CD14-positive monocyte (primary cell): ENCODE data around the gene NCL. TPM values are rescaled to one million over a fixed set of nuclear protein-coding genes. Genes with fewer than 3 reads are reported as not detected.

Experiments
- DNase-seq, 3 donors: peaks; one replicate each; pipeline ENCODE4 v3.0.0-alpha.2; 2011 to 2022
- H2AFZ ChIP-seq: 2 replicates; pipeline ENCODE4 v1.6.0; 2012; ENCODE audit warnings: mild to moderate bottlenecking, low read depth, low read length, inconsistent platforms; ENCODE audit not compliant: insufficient read depth, poor library complexity, severe bottlenecking
- H3K27ac ChIP-seq, 2 donors: 1 replicate in 1 of 2; 2 replicates in 1 of 2; pipeline ENCODE4 v1.5.1; 2012 to 2013; ENCODE audit warnings: low read length in 2 of 2, control low read depth in 1 of 2, inconsistent platforms in 1 of 2, low read depth in 1 of 2, mild to moderate bottlenecking in 1 of 2
- H3K27me3 ChIP-seq, 2 donors: one replicate each; pipeline versions ENCODE4 v1.6.0 to v1.6.1; 2011 to 2013; ENCODE audit warnings: low read length in 2 of 2; ENCODE audit not compliant: control insufficient read depth in 2 of 2, insufficient read depth in 2 of 2
- H3K36me3 ChIP-seq, 2 donors: replicated peaks in 1 of 2; 1 replicate in 1 of 2; 2 replicates in 1 of 2; pipeline versions ENCODE4 v1.5.1 to v1.6.1; 2012 to 2013; ENCODE audit warnings: low read length in 2 of 2, control low read depth in 1 of 2, inconsistent platforms in 1 of 2, mild to moderate bottlenecking in 1 of 2; ENCODE audit not compliant: insufficient read depth in 2 of 2, control insufficient read depth in 1 of 2
- H3K4me1 ChIP-seq, 2 donors: 1 replicate in 1 of 2; 2 replicates in 1 of 2; pipeline versions ENCODE4 v1.5.1 to v1.6.1; 2012 to 2013; ENCODE audit warnings: low read length in 2 of 2, control low read depth in 1 of 2, inconsistent platforms in 1 of 2, mild to moderate bottlenecking in 1 of 2, moderate library complexity in 1 of 2; ENCODE audit not compliant: insufficient read depth in 2 of 2, control insufficient read depth in 1 of 2
- H3K4me2 ChIP-seq: replicated peaks from 2 replicates; pipeline ENCODE3; 2012; ENCODE audit warnings: low read length, moderate library complexity, mild to moderate bottlenecking; ENCODE audit not compliant: poor library complexity, severe bottlenecking; ENCODE audit errors: extremely low read depth
- H3K4me3 ChIP-seq, 3 experiments: fragments of 200-600 bp in 1 of 3; sonication (generic) in 1 of 3; replicated peaks in 1 of 3; 1 replicate in 2 of 3; 2 replicates in 1 of 3; pipeline ENCODE4 v1.5.1; 2011 to 2013; ENCODE audit warnings: low read length in 3 of 3, mild to moderate bottlenecking in 3 of 3, control low read depth in 2 of 3, low read depth in 2 of 3, inconsistent platforms in 1 of 3, moderate library complexity in 1 of 3
- H3K79me2 ChIP-seq: 2 replicates; pipeline ENCODE4 v1.6.0; 2012; ENCODE audit warnings: mild to moderate bottlenecking, control low read depth, inconsistent platforms, low read length, moderate library complexity; ENCODE audit not compliant: insufficient read depth
- H3K9ac ChIP-seq: 2 replicates; pipeline ENCODE4 v1.6.0; 2017; ENCODE audit warnings: low read length, mild to moderate bottlenecking; ENCODE audit not compliant: insufficient read depth, poor library complexity, severe bottlenecking
- H3K9me3 ChIP-seq, 2 donors: replicated peaks in 1 of 2; 1 replicate in 1 of 2; 2 replicates in 1 of 2; pipeline versions ENCODE4 v1.5.1 to v1.6.1; 2012 to 2013; ENCODE audit warnings: low read length in 2 of 2, control low read depth in 1 of 2; ENCODE audit not compliant: control insufficient read depth in 1 of 2, insufficient read depth in 1 of 2
- H4K20me1 ChIP-seq: 2 replicates; pipeline ENCODE4 v1.6.0; 2012; ENCODE audit warnings: mild to moderate bottlenecking, low read length, control low read depth, moderate library complexity; ENCODE audit not compliant: insufficient read depth
- H3K27ac Mint-ChIP-seq, 7 donors: one replicate each; pipeline ENCODE4 v1.8.0; 2020; ENCODE audit warnings: mild to moderate bottlenecking in 7 of 7, mixed read lengths in 7 of 7, moderate library complexity in 6 of 7, inconsistent platforms in 2 of 7
- H3K27me3 Mint-ChIP-seq, 3 donors: one replicate each; pipeline ENCODE4 v1.8.0; 2021 to 2022; ENCODE audit warnings: low read depth in 3 of 3, mild to moderate bottlenecking in 3 of 3, mixed read lengths in 3 of 3, moderate library complexity in 3 of 3, inconsistent platforms in 1 of 3
- H3K36me3 Mint-ChIP-seq, 2 donors: one replicate each; pipeline ENCODE4 v1.8.0; 2020; ENCODE audit warnings: mixed read lengths in 2 of 2, inconsistent platforms in 1 of 2, mild to moderate bottlenecking in 1 of 2
- H3K4me1 Mint-ChIP-seq: one replicate; pipeline ENCODE4 v1.8.0; 2020; ENCODE audit warnings: mild to moderate bottlenecking, mixed read lengths
- H3K4me3 Mint-ChIP-seq, 2 donors: one replicate each; pipeline ENCODE4 v1.8.0; 2020; ENCODE audit warnings: mild to moderate bottlenecking in 2 of 2, mixed read lengths in 2 of 2, moderate library complexity in 1 of 2
- H3K9me3 Mint-ChIP-seq, 7 donors: one replicate each; pipeline ENCODE4 v1.8.0; 2020 to 2022; ENCODE audit warnings: mixed read lengths in 7 of 7, mild to moderate bottlenecking in 6 of 7, moderate library complexity in 6 of 7, inconsistent platforms in 2 of 7
- WGBS: methylation state at CpG from one replicate; pipeline ENCODE4 v1.1.5; 2013; ENCODE audit warnings: missing lambda C conversion rate; ENCODE audit not compliant: insufficient coverage; 5-methylcytosine and 5-hydroxymethylcytosine counted together
- intact Hi-C, 2 donors: fragments of 100-400 bp; cut with micrococcal nuclease; formaldehyde crosslinking; loops; one replicate each; pipeline versions ENCODE4 v1.15.0 to v1.15.1; 2023
- polyA plus RNA-seq, 3 donors: library from polyadenylated mRNA; depleted of rRNA in 1 of 3; unstranded in 2 of 3; stranded (reverse) in 1 of 3; fragments of 300-500 nt in 2 of 3; fragments of >200 nt in 1 of 3; fragmentation: Illumina TruSeq in 2 of 3; gene quantifications; 1 replicate in 2 of 3; 2 replicates in 1 of 3; pipeline ENCODE4 v1.2.3, GENCODE V29; 2012 to 2021
- TF ChIP-seq, protein P1 (sequence below): fragments of 200-600 bp; IDR thresholded peaks from one replicate; pipeline ENCODE4 v1.8.0; 2022; ENCODE audit warnings: antibody characterized with exemption, mild to moderate bottlenecking

NCL gene
- polyA plus RNA-seq, 3 donors: 26.2 to 143 (median 106) TPM

DNA sequence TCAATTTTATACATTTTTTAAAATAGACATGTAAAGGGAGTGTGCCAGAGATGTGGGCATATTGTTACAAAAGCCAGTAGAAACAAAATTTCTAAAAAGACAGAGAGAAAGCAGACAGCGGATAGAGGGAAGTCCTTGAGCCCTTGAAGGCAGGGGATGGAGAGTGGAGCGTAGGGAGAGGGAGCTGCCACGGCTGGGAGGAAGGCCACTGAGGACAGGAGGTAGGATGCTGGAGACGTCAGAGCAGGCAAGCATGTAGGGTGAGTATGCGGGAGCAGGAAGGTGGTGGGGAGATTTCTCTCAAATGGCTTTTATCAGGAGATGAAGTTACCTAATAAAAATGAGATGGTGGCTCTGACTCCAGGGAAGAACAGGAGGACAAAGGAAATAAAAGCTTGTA, 24.0 kb upstream of the NCL start:
- Histone ChIP-seq H3K27ac (no peak overlapping the region), H3K9ac (no peak overlapping the region), H3K4me2 (no peak overlapping the region), H3K27me3 (no peaks in the 10 kb centered on the region), H3K79me2 (peaks cover under 1% of the 10 kb centered on the region), H4K20me1 (no peaks in the 10 kb centered on the region), H3K9me3 (no peaks in the 10 kb centered on the region), H3K36me3 (no peaks in the 10 kb centered on the region), H3K4me1 (peaks cover 6 to 10% of the 10 kb centered on the region in 2 donors), H3K4me3 (no peak overlapping the region), H2AFZ (no peak overlapping the region)
- H3K36me3 Mint-ChIP-seq: no peaks in the 10 kb centered on the region
- no peak overlapping the region for H3K27ac Mint-ChIP-seq
- H3K4me1 Mint-ChIP-seq: peaks cover 6% of the 10 kb centered on the region
- peaks cover 2 to 7% (median 3%) of the 10 kb centered on the region in 3 donors for H3K27me3 Mint-ChIP-seq
- H3K4me3 Mint-ChIP-seq: no peak overlapping the region
- WGBS: 95% methylated on average over 5 of the region's 5 CpGs
- H3K9me3 Mint-ChIP-seq: peaks cover 0 to 7% (median 3%) of the 10 kb centered on the region in 7 donors
- DNase-seq: no peak
- TF ChIP-seq, protein P1, sequence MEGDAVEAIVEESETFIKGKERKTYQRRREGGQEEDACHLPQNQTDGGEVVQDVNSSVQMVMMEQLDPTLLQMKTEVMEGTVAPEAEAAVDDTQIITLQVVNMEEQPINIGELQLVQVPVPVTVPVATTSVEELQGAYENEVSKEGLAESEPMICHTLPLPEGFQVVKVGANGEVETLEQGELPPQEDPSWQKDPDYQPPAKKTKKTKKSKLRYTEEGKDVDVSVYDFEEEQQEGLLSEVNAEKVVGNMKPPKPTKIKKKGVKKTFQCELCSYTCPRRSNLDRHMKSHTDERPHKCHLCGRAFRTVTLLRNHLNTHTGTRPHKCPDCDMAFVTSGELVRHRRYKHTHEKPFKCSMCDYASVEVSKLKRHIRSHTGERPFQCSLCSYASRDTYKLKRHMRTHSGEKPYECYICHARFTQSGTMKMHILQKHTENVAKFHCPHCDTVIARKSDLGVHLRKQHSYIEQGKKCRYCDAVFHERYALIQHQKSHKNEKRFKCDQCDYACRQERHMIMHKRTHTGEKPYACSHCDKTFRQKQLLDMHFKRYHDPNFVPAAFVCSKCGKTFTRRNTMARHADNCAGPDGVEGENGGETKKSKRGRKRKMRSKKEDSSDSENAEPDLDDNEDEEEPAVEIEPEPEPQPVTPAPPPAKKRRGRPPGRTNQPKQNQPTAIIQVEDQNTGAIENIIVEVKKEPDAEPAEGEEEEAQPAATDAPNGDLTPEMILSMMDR: no peak
- intact Hi-C loops: no loop called here

DNA sequence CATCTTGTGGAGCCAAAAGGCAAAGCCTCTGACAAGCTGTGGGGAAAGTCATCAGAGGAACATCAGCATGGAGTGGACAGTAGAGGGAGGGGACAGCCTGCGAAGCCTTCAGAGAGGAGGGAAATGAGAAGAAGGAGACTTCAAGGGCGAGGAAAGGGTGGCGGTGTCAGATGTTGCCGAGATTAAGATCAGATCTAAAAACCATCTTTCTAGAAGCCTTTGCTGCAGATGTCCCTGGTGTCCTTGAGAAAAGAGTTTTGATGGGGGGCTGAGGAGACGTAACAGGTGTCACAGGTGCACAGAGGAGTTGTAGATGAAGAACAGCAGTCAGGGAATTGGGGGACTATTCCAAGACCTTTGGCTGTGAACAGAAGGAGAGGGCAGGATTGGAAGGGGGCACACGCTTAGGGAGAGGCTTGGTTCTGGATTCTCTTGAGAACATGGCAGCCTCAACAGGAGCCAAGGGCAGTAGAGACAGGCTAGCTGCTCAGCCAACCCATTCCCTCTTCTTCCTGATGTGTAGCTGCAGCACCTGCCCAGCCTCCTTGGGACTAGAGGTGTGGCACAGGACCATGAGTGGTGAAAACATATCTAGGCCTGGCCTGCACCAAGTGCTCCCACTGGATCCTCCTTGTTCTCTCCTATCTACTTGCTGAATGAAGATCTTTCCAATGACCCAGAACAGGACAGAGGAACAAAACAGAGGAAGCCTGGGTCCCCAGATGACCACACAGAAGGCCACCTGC, 22.7 kb upstream of the NCL start:
- no peak overlapping the region for H3K4me3 ChIP-seq
- Mint-ChIP-seq H3K4me1 (peaks cover 12% of the 10 kb centered on the region), H3K27ac (peak overlapping the region in 1 of 7 donors; percentile 37), H3K27me3 (peaks cover 2 to 8% (median 3%) of the 10 kb centered on the region in 3 donors), H3K4me3 (no peak overlapping the region), H3K36me3 (no peaks in the 10 kb centered on the region), H3K9me3 (peaks cover 0 to 7% (median 3%) of the 10 kb centered on the region in 7 donors)
- intact Hi-C loops: no loop called here
- no peak overlapping the region for H3K9ac ChIP-seq
- H3K79me2 ChIP-seq: peaks cover 4% of the 10 kb centered on the region
- TF ChIP-seq, protein P1: no peak
- H3K27me3 ChIP-seq: no peaks in the 10 kb centered on the region
- no peaks in the 10 kb centered on the region for H3K9me3 ChIP-seq
- WGBS: 100% methylated on average over 6 of the region's 6 CpGs
- no peaks in the 10 kb centered on the region for H3K36me3 ChIP-seq
- H3K4me2 ChIP-seq: no peak overlapping the region
- no peaks in the 10 kb centered on the region for H4K20me1 ChIP-seq
- no peak for DNase-seq
- H3K4me1 ChIP-seq: peaks cover 11 to 21% of the 10 kb centered on the region in 2 donors
- no peak overlapping the region for H2AFZ ChIP-seq
- no peak overlapping the region for H3K27ac ChIP-seq
